SK-N-SH (cell line): ENCODE results near the gene LSM4.

Source experiments
- EP300 ChIP-seq, 2 experiments: IDR thresholded peaks; 2 replicates each; pipeline versions ENCODE4 v1.4.0 to v1.6.1; 2012; ENCODE audit warnings: borderline replicate concordance in 1 of 2, low read depth in 1 of 2, low read length in 1 of 2
- EZH2phosphoT487 ChIP-seq: fragments of 200-600 bp; sonication (generic); IDR thresholded peaks from 2 replicates; pipeline ENCODE4 v1.6.1; 2017; ENCODE audit warnings: low read depth, mixed run types, mild to moderate bottlenecking, antibody characterized with exemption, moderate library complexity, borderline replicate concordance
- FOXM1 ChIP-seq: IDR thresholded peaks from 2 replicates; pipeline ENCODE4 v1.4.0; 2012; ENCODE audit warnings: low read depth, mild to moderate bottlenecking
- JUND ChIP-seq: IDR thresholded peaks from 2 replicates; pipeline ENCODE4 v1.4.0; 2012
- MAX ChIP-seq: IDR thresholded peaks from 2 replicates; pipeline ENCODE4 v1.4.0; 2012; ENCODE audit warnings: low read depth
- MXI1 ChIP-seq: IDR thresholded peaks from 2 replicates; pipeline ENCODE4 v1.6.1; 2012; ENCODE audit warnings: mild to moderate bottlenecking, low read depth, low read length, improper control_type of control experiment
- POLR2AphosphoS5 ChIP-seq: IDR thresholded peaks from 2 replicates; pipeline ENCODE4 v1.6.1; 2012; ENCODE audit warnings: low read depth, low read length
- SMC3 ChIP-seq: IDR thresholded peaks from 2 replicates; pipeline ENCODE4 v1.6.1; 2012; ENCODE audit warnings: low read depth, low read length, improper control_type of control experiment
- YY1 ChIP-seq: IDR thresholded peaks from 2 replicates; pipeline ENCODE4 v1.4.0; 2012; ENCODE audit warnings: low read depth, mild to moderate bottlenecking
- TF ChIP-seq, protein P1 (sequence below): fragments of 200-600 bp; sonication (generic); IDR thresholded peaks from 2 replicates; pipeline ENCODE4 v1.6.1; 2017; ENCODE audit warnings: antibody characterized with exemption, mild to moderate bottlenecking, moderate library complexity
- TF ChIP-seq, protein P2 (sequence below): fragments of 150-350 bp; IDR thresholded peaks from 2 replicates; pipeline ENCODE4 v1.6.1; 2017; ENCODE audit warnings: antibody characterized with exemption, low read length, low read depth, borderline replicate concordance

DNA sequence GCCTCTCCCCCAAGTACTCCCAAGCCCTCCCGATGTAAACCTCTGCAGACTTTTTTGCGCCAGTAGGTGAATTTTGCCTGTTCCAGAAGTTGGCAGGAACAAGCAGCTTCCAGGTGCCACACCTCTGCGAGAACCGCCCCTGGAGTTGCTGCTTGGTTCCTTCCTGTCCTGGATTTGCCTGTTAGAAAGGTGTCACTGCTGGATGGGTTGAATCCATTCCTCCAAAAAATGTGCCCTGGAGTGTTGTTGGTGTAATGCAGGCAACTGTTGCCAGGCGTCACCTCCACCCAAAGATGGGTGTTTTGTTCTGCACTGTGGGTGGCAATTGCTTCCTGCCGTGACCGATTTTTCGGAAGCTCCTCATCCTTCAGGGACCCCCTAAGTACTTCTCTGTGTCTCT is 23.2 kb upstream of the LSM4 start:
- TF ChIP-seq, protein P1, sequence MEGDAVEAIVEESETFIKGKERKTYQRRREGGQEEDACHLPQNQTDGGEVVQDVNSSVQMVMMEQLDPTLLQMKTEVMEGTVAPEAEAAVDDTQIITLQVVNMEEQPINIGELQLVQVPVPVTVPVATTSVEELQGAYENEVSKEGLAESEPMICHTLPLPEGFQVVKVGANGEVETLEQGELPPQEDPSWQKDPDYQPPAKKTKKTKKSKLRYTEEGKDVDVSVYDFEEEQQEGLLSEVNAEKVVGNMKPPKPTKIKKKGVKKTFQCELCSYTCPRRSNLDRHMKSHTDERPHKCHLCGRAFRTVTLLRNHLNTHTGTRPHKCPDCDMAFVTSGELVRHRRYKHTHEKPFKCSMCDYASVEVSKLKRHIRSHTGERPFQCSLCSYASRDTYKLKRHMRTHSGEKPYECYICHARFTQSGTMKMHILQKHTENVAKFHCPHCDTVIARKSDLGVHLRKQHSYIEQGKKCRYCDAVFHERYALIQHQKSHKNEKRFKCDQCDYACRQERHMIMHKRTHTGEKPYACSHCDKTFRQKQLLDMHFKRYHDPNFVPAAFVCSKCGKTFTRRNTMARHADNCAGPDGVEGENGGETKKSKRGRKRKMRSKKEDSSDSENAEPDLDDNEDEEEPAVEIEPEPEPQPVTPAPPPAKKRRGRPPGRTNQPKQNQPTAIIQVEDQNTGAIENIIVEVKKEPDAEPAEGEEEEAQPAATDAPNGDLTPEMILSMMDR = no peak
- TF ChIP-seq POLR2AphosphoS5 = no peak
- TF ChIP-seq YY1 = no peak
- no peak for TF ChIP-seq EP300 (IDR thresholded peaks at IDR 0.05; ENCODE audit: borderline replicate concordance in 1 of 2, low read depth in 1 of 2, low read length in 1 of 2)
- TF ChIP-seq EZH2phosphoT487 = no peak
- TF ChIP-seq FOXM1 = no peak
- no peak for TF ChIP-seq MAX
- TF ChIP-seq, protein P2, sequence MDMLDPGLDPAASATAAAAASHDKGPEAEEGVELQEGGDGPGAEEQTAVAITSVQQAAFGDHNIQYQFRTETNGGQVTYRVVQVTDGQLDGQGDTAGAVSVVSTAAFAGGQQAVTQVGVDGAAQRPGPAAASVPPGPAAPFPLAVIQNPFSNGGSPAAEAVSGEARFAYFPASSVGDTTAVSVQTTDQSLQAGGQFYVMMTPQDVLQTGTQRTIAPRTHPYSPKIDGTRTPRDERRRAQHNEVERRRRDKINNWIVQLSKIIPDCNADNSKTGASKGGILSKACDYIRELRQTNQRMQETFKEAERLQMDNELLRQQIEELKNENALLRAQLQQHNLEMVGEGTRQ = no peak
- no peak for TF ChIP-seq MXI1
- TF ChIP-seq JUND = no peak
- no peak for TF ChIP-seq SMC3
